ENCODE data around the gene HACD2. TPM values are rescaled to one million over a fixed set of nuclear protein-coding genes. Genes with fewer than 3 reads are reported as not detected.
"Not testable (repeated sequence)": the region's sequence is repeated elsewhere in the genome, so short reads cannot be mapped to it uniquely, and the experiment has no call there.

The HACD2 gene
- total RNA-seq, 1 donor from 2014 or later: 24.5 TPM

DNA sequence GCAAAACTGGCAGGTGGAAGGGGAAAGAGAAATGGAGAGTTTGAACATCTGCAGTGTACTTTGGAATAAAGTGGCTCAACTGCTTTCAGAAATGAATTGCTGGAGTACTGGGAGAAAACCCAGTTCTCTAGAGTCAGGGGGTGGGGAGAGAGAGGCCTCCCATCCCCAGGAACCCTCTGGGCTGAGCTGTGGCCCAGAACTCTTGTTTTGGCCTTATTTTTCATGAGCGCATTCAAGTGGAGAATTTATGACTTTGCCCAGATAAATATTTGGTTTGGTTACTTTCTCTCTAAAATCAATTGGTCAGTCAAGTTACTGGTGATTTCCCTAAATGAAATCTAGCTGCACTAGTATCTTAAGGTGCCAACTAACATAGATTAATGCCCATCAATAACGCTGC lies 28.7 kb upstream of the HACD2 start:
- DNase-seq (ENCODE audit: low spot score) (no peak), ATAC-seq (peak; percentile 87)

DNA sequence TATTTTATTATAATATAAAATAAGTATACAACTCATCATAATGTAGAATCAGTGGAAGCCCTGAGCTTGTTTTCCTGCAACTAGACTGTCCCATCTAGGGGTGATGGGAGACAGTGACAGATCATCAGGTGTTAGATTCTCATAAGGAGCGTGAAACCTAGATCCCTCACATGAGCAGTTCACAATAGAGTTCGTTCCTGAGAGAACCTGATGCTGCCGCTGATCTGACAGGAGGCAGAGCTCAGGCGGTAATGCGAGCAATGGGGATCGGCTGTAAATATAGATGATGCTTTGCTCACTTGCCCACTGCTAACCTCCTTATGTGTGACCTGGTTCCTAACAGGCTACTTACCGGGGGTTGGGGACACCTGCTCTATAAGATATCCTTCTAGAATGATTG lies 26.8 kb upstream of the HACD2 start:
- not testable (repeated sequence) for DNase-seq (ENCODE audit: low spot score); ATAC-seq

DNA sequence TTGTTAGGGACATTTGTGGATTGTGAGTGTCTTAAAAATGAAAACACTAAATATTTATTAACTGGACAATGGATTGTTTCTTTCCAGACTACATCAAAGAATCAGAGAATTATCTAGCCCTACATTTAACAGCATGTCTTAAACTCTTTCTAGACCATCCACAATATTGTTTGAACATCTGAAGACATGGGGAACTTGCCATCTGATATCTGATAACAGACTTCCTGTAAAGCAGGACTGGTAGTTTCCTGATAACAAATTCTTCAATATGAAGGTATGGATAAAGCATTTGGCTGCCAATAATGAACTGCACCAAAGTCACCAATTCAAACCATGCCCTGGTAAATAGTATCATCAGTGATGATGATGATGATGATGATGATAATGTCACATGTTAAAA lies 26.2 kb upstream of the HACD2 start:
- DNase-seq (ENCODE audit: low spot score) (no peak), ATAC-seq (no peak)

DNA sequence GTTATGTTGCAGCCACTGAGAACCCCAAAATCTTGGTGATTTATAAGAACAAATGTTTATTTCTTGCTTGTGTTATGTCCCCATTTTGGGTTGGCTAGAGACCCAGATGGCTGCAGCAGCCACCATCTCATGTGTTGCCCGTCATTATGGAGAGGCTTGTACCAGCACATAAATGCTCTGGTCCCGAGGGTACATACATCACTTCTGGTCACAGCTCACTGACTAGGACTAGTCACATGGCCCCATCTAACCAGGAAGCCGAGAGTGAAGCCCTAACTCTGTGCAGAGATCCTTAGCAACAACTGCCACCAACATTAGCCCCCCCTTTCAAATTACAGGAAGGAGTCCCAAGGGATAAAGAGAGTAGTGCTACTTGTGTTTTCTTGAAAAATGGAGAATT lies 25.5 kb upstream of the HACD2 start:
- ATAC-seq (no peak), DNase-seq (ENCODE audit: low spot score) (no peak)

DNA sequence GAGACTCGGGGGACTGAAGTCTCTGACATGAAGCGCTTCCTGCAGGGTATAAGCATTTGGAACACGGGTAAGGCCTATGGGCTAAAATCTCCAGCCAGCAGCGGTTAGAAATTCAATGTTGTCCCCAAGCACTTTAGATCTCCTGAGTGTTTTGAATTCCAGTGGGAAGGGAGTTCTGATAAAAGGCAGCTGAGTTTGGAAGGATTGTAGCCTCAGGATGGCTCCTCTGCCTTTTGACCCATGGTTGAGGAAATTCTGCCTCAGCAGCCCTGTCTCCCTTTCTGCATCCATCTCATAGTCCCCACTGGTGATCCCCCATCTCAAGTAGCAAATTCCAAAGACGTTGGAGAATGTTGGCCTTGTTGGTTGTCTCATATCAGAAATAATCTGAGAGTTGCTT lies 24.2 kb upstream of the HACD2 start:
- DNase-seq (ENCODE audit: low spot score) (no peak), ATAC-seq (no peak)

DNA sequence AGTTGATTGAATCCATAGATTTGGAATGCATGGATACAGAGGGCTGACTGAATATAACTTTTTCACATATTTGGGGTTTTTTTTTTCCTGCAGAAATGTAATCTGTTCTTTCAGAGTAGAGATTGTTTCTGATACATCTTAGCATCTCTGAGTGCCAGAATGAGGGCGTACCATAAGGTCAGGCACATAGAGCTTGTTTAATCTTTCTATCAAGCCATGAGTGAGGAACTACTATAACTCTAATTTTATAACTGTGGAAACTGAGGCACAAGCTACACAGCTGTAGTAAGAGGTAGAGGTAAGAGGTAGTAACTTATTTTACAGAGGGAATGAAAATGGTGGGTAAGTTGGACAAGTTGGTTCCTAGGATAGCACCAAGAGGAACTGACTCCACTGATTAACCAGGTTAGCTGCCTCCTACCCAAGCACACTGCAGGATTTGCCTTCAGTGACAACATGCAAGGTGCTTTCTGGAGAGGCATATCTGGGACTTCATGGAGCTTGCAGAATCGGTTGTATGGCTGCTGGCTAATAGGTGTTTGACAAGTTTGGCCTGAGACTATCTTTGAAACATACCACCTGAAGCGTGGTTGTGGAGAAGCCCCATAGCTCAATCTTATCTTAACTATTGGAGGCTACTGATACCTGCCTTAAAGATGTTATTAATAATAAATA lies 23.5 kb upstream of the HACD2 start:
- no peak for DNase-seq (ENCODE audit: low spot score)
- ATAC-seq: no peak

DNA sequence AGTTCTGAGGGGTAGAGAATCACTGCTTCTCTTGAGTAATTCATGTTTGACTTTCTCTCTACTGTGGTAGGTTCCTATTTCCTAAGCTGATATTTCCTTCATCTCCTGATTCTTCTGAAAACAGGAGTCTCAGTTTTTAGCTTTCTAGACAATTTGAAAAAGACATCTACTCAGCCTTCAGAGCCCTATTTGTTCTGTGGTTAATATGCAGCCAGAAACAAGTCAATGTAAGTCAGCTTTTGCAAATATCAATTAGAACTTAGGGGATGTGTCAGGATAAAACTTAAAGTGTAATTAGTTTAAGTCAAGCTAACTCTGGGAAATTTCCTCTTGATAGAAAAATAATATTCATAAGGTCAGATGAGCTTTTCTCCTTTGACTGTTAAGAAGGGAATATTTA lies 21.7 kb upstream of the HACD2 start:
- ATAC-seq: no peak

DNA sequence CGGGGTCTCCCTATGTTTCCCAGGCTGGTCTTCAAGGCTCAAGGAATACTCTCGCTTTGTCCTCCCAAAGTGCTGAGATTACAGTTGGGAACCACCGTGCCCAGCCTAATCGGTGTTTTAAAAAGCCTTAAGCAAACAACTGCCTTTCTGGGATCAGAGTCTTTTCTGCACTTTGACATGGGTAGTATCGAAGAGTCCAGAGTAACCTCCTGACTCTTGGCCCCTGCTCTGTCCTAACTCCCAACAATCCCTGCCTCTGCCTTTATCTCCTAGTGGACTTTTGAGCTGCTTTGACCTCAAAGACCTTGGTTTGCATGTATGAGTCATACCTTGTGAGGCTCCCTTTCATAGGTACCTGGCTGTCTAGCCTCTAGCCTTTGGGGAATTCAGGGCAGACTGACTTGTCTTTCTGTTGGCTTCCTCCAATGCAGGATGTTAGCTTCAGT lies 21.0 kb upstream of the HACD2 start:
- ATAC-seq (peak; percentile 81), DNase-seq (ENCODE audit: low spot score) (peak; percentile 83)

More for the DNA sequence above, 21.7 kb upstream of the HACD2 start:
- DNase-seq (ENCODE audit: low spot score): no peak

DNA sequence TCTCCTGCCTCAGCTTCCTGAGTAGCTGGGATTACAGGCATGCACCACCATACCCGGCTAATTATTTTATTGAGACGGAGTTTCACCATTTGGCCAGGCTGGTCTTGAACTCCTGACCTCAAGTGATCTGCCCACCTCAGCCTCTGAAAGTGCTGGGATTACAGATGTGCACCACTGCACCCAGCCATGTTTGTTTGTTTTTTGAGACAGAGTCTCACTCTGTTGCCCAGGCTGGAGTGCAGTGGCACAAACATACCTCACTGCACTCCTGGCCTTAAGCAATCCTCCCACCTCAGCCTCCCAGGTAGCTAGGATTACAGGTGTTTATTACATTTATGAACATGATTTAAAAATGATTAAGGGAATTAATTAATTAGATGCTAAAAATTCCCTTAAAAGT lies 18.3 kb upstream of the HACD2 start:
- not testable (repeated sequence) for ATAC-seq; DNase-seq (ENCODE audit: low spot score)

DNA sequence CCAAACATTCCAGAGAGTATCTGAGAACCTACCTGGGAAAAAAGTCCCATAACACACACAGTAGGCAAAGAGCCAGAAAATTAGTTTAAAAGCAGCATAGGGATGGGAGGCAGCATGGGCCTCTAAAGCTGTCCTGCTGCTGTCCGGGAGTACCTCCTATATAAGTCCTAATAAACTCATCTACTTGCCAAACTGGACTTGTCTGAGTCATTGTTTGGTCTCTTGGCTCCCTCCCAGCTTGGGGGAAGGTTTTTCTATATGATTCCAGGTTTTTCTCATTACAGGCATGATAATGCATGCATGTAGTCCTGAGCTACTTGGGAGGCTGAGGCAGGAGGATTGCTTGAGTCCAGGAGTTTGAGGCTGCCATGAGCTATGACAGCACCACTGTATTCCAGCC lies 17.5 kb upstream of the HACD2 start:
- no peak for ATAC-seq
- no peak for DNase-seq (ENCODE audit: low spot score)

DNA sequence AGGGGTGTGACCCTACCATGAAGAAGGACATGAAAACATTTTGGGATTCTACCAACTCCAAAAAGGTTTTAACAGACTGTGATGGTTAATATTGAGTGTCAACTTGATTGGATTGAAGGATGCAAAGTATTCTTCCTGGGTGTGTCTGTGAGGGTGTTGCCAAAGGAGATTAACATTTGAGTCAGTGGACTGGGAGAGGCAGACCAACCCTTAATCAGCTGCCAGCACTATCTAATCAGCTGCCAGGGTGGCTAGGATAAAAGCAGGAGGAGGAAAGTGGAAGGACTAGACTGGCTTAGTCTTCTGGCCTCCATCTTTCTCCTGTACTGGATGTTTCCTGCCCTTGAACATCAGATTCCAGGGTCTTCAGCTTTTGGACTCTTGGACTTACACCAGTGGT lies 16.0 kb upstream of the HACD2 start:
- DNase-seq (ENCODE audit: low spot score); ATAC-seq: not testable (repeated sequence)

DNA sequence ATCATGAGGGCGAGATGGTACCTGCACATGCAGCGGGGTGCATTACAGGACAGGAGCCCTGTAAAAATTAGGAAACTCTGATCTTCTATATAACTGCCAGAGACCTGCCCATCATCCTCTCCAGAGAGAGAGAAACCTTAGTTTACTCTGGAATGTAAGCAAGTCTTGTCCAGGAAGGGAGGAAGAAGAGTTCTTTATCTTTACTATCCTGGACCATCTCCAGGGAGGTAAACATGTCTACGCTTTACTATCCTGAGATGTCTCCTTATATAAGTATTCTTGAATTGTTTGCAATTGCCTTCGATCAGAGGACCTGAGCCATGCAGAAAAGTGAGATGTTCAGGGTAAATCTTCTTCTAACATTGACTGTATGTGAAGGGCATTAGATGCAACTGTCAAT lies 12.7 kb upstream of the HACD2 start:
- DNase-seq (ENCODE audit: low spot score): no peak
- ATAC-seq: no peak

DNA sequence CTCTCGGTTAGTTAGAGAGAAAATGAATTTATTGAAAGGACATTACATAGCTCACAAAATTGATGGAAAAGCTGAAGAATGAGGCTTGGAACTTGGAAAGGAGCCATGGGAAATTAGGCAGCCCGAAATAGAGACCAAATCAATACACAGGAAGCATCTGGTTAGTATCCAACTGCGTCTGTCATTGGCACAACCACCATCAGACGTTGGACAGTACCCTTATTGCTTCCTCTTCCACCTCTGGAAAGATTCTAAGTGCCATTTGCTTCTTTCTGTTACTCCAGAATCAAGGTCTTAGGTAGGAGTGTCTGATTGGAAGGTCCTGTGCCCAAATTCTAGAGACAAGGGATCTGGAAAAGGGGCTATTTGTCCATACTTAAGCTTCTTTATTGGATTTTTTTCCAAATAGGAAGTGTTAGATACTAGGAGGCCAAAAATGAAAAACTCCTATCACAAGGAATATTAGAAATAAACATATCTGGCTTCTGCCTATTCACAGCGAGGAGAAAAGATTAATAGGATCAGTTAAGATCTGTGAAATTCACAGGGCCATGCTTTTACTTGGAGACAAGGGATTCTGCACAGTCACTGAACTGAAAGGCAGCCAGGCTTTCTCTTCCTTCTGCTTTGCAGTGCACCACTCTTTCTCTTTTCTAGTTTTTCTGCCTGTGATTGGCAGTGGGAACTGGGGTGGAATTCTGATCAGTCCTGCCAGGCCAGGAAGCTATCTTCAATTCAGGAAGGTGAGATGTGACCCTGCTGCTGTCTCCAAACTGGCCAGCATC lies 10.7 kb upstream of the HACD2 start:
- DNase-seq (ENCODE audit: low spot score) (no peak), ATAC-seq (peak; percentile 77)

DNA sequence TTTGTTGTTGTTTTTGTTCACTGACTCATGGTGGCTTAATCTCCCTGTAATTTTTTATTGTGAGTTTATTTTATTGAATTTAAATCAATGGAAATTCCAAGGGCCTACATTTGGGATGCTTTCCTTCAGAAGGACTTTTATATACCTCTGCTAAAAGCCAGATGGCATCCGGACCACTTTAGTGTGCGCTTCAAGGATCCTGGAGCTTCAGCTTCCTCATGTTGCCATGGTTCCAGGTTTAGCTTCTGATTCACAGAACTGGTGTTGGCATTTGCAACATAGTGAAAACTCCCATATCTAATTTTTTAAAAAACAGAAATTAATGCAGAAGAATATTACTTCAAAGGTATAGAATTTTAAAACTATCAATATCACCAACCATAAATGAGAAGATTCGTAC lies 8.5 kb upstream of the HACD2 start:
- ATAC-seq: no peak
- no peak for DNase-seq (ENCODE audit: low spot score)

DNA sequence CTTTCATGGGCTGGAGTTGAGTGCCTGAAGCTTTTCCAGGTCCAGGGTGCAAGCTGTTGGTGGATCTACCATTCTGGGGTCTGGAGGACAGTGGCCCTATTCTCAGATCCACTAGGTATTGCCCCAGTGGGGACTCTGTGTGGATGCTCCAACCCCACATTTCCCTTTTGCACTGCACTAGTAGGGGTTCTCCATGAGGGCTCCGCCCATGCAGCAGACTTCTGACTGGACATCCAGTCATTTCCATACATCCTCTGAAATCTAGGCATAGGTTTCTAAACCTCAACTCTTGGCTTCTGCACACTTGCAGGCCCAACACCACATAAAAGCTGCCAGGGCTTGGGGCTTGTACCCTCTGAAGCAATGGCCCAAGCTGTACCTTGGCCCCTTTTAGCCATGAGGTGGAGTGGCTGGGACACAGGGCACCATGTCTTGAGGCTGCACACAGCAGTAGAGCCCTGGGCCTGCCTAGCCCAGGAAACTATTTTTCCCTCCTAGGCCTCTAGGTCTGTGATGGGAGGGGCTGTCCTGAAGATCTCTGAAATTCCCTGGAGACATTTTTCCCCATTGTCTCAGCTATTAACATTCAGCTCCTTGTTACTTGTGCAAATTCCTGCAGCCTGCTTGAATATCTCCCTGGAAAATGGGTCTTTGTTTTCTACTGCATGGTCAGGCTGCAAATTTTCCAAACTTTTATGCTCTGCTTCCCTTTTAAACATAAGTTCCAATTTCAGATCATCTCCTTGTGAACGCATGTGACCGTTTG lies 6.0 kb upstream of the HACD2 start:
- DNase-seq (ENCODE audit: low spot score) (no peak), ATAC-seq (no peak)

DNA sequence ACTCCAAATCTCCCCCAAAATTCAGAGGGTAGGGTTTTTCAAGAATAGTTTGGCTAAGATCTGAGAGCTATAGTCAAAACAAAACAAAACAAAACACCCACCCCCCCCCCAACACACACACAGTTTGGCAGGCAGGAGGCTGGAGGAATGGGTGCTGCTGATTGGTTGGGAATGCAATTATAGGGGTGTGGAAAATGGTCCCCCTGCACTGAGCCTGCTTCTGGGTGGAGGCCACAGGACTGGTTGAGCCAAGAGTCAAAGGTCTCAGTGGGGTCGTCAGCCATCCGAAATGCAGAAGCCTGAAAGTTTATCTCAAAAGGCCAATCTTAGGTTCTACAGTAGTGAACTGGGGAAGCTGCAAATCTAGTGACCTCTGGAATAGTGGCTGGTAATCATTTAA lies 2.5 kb upstream of the HACD2 start:
- ATAC-seq (no peak), DNase-seq (ENCODE audit: low spot score) (no peak)

DNA sequence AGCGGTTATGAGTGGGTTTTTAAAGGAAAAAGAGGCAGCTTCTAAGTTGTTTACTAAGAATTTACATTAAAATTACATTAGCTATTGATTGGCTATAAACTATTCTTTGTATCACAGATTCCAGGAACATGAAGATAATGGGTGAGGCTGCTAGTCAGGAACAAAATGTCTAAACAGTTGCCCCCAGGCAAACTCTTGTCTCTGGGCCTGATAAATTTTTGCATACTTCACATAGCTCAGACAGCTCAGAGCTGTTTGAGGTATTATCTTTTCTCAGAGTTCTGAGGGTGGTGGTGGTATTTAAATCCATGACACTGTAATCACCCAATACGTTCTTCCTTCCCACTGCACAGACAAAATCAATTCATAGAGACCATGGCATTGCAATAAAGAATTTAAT lies 2.1 kb upstream of the HACD2 start:
- ATAC-seq (no peak), DNase-seq (ENCODE audit: low spot score) (no peak)

DNA sequence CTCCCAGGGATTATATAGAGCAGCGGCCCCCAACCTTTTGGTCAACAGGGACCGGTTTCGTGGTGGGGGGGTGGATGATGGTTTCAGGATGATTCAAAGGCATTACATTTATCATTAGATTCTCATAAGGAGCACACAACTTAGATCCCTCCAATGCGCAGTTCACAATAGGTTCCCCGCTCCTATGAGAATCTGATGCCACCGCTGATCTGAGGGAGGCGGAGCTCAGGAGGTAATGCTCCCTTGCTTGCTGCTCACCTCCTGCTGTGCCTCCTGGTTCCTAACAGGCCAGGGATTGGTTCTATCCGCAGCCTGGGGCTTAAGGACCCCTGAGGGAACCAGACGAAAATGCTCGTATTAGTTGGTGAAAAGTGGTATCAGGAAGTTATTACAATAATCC lies 1.3 kb upstream of the HACD2 start:
- DNase-seq (ENCODE audit: low spot score): no peak
- ATAC-seq: peak; percentile 10

DNA sequence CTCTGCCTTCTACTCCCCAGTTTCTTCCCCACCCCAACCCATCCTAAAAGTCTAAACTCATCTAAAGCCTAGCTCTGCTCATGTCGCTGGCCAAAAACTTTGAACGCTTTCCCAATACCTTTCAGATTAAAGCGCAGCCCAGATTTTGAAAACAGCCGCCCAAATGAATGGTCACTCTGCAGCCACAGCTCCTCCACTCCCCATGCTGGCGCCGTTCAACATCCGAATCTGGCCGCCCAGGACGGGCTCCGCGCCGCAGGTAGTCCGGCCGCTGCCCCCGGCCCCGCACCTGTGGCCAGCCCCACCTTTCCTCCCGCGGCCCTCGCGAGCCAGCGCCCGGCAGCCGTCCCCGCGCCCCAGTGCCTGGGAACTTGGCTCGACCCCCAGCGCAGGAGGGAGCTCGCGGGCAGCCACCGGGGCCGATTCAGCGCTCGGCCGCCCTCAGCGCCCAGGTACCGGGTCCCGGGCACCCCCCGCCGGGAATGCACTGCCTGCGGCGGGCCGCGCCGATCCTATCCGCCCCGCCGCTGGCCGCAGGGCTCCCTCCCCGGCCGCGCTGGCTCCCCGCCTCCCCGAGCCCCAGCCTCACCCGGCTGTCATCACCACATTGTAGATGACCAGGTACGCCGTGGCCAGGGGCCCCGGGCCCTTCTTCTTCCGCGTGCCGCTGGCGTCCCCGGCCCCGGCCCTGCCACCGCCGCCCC lies 417 bp downstream of the HACD2 start:
- ATAC-seq (peak; percentile 69), DNase-seq (ENCODE audit: low spot score) (peak; percentile 81)

DNA sequence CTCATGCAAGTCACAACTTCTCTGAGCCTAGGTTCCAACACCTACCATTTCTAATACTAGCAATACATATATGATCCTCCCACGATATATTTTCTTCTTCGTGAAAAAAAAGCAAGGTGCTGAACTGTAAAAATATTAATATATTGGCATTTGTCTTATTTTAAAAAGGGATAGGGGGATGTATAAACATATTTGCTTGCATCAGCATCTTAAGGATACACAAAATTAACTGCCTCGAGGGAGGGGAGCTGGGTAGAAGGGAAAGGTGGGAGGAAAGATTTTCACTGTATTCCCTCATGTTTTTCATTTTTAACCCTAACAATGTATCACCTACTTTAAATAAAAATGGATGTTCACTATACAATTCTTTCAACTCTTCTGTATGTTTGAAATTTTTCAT lies 1.3 kb downstream of the HACD2 start:
- ATAC-seq (no peak), DNase-seq (ENCODE audit: low spot score) (no peak)

DNA sequence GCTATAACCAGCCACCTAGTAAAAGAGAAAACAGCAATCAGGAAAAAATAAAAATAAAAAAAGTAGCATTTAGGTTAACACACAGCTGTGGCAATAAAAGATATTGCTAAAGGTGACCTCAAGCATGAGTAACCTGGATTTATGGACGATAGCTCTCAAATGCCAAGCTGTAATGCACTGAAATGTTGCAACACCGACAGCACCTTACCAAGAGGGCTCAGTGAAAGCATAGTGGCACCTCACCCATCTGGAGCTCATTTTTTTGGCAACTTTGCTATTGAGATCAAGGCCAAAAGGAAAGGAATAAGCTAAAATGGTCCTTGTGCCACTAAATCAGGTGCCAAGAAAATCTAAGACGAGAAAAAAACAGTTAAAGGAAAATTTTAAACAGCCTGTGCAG lies 2.5 kb downstream of the HACD2 start:
- ATAC-seq (no peak), DNase-seq (ENCODE audit: low spot score) (no peak)

All from left lobe of liver (tissue), 2 donors.